Activated CD8-positive, alpha-beta memory T cell treated with anti-CD3 and anti-CD28 coated beads, Interleukin-2, amount 50 U/mL, for 24 hours (primary cell): ENCODE results near the gene RMRP.
"Not testable (repeated sequence)": the region's sequence is repeated elsewhere in the genome, so short reads cannot be mapped to it uniquely, and the experiment has no call there.

ENCODE experiments used
- DNase-seq: peaks from one replicate; pipeline ENCODE4 v3.0.0-alpha.2; 2020; ENCODE audit errors: extremely low read depth

The RMRP gene

GRCh38 chr9:35665471-35665818 is 7.6 kb upstream of the RMRP start:
- DNase-seq: no peak

- no peak for DNase-seq
Observed at GRCh38 chr9:35664531-35665470, 7.0 kb upstream of the RMRP start, which contains the start of gene ARHGEF39. ARHGEF39 (minus strand) TSS chr9:35665195; CDS start chr9:35665169, 26 bp downstream.

DNA sequence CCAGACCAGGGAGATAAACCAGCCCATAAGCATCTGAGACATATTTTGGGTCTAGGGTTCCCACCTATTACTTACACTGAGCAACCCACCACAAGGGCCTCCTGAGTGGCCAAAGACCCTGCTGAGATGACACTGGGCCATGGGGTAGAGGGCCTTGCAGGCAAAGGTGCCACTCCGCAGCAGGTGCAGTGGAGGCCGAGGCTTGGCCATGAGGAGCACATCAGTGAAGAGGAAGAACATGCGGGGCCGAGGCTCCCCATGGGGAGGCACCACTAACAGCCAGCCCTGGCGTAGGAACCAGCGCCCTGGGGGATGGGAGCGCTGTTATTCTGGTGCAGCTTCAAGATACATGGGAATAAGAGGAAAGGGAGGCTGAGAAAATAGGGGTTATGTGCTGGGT is 4.6 kb upstream of the RMRP start:
- DNase-seq: no peak

- no peak for DNase-seq
Observed at GRCh38 chr9:35661756-35662350, 4.0 kb upstream of the RMRP start.

GRCh38 chr9:35660966-35661415 is 3.2 kb upstream of the RMRP start:
- no peak for DNase-seq

- no peak for DNase-seq
Observed at GRCh38 chr9:35659340-35659739, 1.5 kb upstream of the RMRP start.

DNA sequence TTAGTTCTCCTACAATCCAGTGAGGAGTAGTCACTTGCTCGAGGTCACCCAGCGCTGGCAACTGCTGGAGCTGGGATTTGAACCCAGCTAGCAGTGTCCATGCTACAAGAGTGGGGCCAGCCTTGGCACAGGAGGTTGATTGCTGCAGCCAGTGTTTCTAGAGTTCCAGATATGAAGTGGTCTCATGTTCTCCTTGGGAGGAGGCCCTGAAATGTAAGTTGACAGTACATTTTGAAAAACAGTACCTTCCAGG is 1.1 kb upstream of the RMRP start:
- no peak for DNase-seq

- peak; percentile 55 for DNase-seq
Observed at GRCh38 chr9:35658137-35658967, 533 bp upstream of the RMRP start, which contains the start of gene CCDC107. CCDC107 (plus strand) TSS chr9:35658292; CDS start chr9:35658380, 88 bp downstream.

DNA sequence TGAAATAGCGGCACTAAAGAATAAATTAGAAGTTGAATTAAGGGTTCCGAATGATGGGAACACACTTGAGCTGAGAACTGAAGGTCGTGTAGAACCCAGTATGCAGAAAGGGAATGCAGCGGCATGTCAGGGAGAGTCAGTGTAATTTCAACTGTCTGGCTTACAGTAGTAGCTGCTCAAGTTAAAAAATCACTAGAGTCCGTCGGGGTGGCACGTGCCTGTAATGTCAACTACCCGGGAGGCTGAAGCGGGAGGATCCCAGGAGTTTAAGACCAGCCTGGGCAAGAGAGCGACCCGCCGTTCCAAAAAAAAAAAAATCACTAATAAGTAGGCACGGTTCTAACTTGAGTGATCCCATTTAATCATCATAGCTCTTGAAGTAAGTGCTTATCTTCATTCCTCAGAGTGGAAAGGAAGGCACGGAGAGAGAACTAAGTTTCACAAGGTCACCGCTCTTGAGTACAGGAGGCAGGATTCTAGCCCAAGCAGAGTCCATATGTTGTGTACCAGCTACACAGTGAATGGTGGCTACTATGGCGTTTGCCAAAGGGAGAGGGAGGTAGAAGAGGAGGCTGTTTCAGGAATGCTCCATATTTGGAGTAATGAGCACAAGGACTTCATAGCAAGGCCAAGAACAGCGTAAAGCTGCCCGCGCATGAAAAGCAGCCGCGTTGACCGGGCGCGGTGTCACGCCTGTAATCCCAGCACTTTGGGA is 831 bp downstream of the RMRP start:
- DNase-seq: no peak

DNA sequence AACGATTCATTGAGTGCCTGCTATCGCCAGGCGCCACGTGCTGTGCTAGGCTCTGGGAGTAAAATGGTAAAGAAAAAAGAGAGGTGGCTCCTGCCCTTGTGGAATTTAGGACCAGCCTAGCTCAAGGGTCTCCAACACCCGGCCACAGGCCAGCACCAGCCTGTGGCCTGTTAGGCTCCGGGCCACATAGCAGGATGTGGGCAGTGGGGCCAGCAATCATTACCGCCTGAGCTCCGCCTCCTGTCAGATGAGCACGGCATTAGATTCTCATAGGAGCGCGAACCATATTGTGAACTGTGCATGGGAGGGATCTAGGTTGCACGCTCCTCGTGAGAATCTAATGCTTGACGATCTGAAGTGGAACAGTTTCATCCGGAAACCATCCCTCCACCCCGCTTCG is 1.5 kb downstream of the RMRP start:
- no peak for DNase-seq

DNA sequence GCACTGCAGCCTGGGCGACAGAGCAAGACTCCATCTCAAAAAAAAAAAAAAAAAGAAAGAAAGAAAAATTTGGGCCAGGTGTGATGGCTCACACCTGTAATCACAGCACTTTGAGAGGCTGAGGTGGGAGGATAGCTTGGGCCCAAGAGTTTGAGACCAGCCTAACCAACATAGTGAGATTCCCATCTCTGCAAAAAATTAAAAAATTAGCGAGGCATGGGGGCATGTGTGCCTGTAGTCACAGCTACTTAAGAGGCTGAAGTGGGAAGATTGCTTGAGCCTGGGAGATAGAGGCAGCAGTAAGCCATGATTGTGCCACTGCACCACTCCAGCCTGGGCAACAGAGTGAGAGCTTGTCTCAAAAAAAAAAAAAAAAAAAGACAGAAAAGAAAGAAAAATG is 4.2 kb downstream of the RMRP start:
- DNase-seq: no peak

DNA sequence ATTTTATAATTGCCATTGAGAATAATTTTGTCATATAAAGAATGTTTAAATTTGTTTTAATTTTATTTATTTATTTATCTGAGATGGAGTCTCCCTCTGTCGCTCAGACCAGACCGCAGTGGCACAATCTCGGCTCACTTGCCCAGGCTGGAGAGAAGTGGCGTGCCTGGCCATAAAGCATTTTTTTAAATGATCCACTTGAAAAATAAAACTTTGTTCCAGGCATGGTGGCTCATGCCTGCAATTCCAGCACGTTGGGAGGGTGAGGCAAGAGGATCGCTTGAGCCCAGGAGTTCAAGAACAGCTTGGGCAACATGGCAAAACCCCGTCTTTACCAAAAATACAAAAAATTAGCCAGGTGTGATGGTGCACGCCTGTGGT is 5.0 kb downstream of the RMRP start:
- no peak for DNase-seq

GRCh38 chr9:35651956-35652828 is 5.6 kb downstream of the RMRP start:
- DNase-seq: no peak

DNA sequence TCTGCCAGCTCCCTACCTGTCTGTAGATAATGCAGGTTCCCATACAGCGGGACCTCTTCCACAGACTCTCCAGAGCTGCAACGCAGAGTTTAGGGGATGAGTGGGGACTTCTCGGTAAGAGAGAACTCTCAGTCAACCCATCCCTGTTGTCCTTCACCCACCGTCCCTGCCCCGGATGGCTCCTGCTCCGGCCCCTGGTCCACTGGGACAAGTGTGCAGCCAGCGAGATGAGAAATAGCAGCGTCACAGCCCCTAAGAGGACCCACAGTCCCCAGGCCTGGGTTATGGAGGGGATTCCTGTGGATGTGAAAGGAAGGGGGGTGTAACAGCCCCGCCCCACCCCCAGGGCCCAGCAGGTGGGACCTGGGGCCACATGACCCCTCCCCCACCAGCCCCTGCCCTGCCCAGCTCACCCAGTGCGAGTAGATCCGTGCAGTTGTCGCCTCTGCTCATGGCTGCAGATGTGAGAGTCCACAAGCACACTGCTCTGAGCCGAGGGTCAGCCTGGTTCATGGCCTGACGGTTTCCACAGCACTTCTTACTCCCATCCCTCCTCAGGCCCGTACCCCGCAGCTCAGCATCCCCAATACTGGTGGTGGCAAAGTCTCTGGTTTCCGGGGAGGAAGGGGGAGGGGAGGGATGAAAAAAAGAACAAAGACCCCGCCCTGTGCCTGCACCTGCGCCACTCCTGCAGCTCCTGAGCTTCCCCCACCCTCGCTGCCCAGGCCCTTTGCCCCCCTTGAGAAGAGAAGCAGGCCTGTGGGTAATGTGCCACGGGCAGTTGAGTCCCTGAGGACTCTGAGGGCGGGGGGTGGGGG is 7.3 kb downstream of the RMRP start, which contains the start of gene SIT1:
Gene SIT1, minus strand, starts transcription at position 591 of the 818 bp plus-strand sequence. Its CDS starts 78 bp downstream, at position 513.
- no peak for DNase-seq

DNA sequence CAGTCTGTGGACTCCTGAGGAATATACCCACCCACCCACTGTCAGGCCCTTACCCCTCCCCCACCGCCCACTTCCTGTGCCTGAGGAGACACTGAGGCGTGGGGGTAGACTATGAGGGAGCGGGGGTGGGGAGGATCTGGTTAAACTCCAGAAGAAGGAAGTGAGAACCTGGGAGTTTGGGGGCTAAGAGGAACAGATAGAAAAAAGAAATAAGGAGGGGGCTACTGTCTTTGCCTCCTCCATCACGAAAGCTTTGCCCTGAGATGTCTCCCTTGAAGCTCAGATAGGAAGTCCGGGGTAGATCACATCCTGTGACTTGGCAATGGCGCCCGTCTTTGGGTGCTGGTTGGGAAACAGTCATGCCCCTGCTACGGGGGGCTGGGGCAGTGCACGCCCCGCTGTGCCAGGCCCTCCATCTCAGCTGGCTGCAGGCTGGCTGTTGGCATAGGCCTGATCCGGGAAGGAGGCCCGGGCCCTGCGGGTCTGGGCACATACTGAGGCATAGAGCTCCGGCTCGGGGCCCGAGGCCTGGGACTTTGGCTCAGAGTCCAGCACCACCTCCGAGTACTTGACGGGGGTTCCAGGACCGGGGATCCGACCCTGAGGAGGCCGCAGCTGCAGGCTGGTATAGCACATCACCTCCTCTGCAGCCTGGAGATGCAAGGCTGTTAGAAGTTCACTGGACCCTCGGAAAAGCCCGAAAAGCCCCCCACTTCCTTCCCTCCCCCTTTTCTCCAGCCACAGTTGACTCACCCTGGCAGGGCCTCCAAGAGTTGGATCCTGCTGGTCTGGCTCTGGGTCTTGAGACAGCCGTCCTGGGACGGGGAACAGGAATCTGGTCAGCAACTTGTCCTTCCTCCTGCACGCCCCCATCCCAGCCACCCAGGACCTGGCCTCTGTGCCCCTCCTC is 8.1 kb downstream of the RMRP start:
- no peak for DNase-seq

DNA sequence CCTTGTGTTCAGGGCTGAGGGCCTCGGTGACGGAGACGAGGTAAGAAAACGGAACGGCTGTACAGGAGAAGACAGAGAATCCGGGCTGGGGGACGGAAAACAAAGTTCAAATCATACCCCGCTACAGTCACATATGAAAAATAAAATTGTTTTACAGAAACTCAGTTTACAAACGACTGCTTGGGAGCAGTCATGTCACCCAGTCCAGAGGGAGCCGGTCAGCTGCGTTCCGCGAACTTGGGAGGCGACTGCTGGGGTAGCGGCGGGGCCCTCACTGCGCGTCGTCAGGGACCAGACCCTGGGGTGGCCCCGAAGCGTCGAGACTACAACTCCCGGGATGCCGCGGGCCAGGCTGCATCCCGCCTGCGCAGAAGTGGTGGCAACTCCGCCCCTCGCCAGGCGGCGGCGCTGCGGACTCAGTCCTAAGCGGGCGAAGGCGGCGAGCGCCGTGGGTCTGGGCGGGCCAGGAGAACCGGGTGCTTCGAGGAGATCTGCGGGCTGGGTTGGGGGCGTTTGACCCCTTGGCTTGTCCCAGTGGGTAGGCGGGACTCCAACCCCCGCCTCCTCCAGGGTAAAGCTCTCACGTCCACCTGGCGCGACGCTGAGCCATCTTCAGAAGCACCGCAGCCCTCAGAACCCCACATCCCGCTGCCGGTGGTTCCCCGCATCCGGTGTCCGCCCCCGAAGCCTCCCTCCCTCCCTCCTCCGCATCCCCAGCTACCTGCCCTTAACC is 11.1 kb downstream of the RMRP start:
- peak; percentile 70 for DNase-seq

- DNase-seq: no peak
Observed at GRCh38 chr9:35646153-35646532, 11.7 kb downstream of the RMRP start.

- not testable (repeated sequence) for DNase-seq
Observed at GRCh38 chr9:35645736-35646135, 12.1 kb downstream of the RMRP start.
